Measurements from ENCODE around the gene MYO1E.

- no peak for TF ChIP-seq POLR2AphosphoS5 (IDR thresholded peaks at IDR 0.05; ENCODE audit: borderline replicate concordance, low read depth, low read length)
- TF ChIP-seq EZH2 (IDR thresholded peaks at IDR 0.05) = no peak
Observed at GRCh38 chr15:59268168-59268851, 104.4 kb downstream of the MYO1E start.
